IMR-90 (cell line): ENCODE measurements around the gene SORL1. TPM values are rescaled to one million over a fixed set of nuclear protein-coding genes. Genes with fewer than 3 reads are reported as not detected.

Source experiments
- ATAC-seq: fragments of 200-7000 bp; cut with Tn5 transposase; 2 replicates; pipeline ENCODE4 v1.9.1; 2020; ENCODE audit warnings: low read depth, mild to moderate bottlenecking, moderate library complexity
- BruUV-seq: library from RNA; stranded (reverse); fragments of 400-500 nt; replicated peaks from 2 replicates; lab custom pipeline; 2021; lab: Mats Ljungman, UMichigan
- CTCF ChIA-PET: fragments of 300-600 bp; formaldehyde crosslinking; extraction: SDS; loops from one replicate; lab custom pipeline; 2021; ENCODE audit warnings: antibody characterized with exemption; lab: Yijun Ruan, JAX
- POLR2A ChIA-PET: fragments of 300-600 bp; sonication (Branson Sonifier 250); formaldehyde crosslinking; loops from one replicate; lab custom pipeline; 2022; ENCODE audit warnings: antibody characterized with exemption; ENCODE audit not compliant: unreplicated experiment; lab: Charles Lee
- DNase-seq: peaks from one replicate; pipeline ENCODE4 v3.0.0; 2013
- H2AFZ ChIP-seq: replicated peaks from 2 replicates; pipeline ENCODE3; 2013; ENCODE audit warnings: low read length, mild to moderate bottlenecking; ENCODE audit not compliant: poor library complexity
- H2AK5ac ChIP-seq: 2 replicates; pipeline ENCODE4 v1.6.1; 2013; ENCODE audit warnings: low read depth, low read length, inconsistent platforms
- H2AK9ac ChIP-seq: replicated peaks from 2 replicates; pipeline ENCODE3; 2013; ENCODE audit warnings: mild to moderate bottlenecking, low read depth, low read length, moderate library complexity; ENCODE audit not compliant: poor library complexity
- H2BK120ac ChIP-seq: 2 replicates; pipeline ENCODE4 v1.6.1; 2013; ENCODE audit warnings: low read depth, low read length, inconsistent platforms
- H2BK15ac ChIP-seq: 3 replicates; pipeline ENCODE4 v1.6.1; 2013; ENCODE audit warnings: low read depth, low read length, inconsistent platforms
- H2BK20ac ChIP-seq: 2 replicates; pipeline ENCODE4 v1.6.1; 2013; ENCODE audit warnings: low read depth, mild to moderate bottlenecking, inconsistent platforms, low read length, moderate library complexity
- H2BK5ac ChIP-seq: 2 replicates; pipeline ENCODE4 v1.6.1; 2013; ENCODE audit warnings: mild to moderate bottlenecking, low read depth, low read length, inconsistent platforms; ENCODE audit not compliant: poor library complexity, severe bottlenecking
- H3K14ac ChIP-seq: replicated peaks from 2 replicates; pipeline ENCODE4 v1.6.1; 2013; ENCODE audit warnings: low read depth, low read length, inconsistent platforms
- H3K18ac ChIP-seq: 2 replicates; pipeline ENCODE4 v1.6.1; 2013; ENCODE audit warnings: low read depth, low read length, control low read depth
- H3K23ac ChIP-seq: 2 replicates; pipeline ENCODE4 v1.6.1; 2013; ENCODE audit warnings: low read depth, low read length, inconsistent platforms
- H3K27ac ChIP-seq: 2 replicates; pipeline ENCODE4 v1.5.1; 2013; ENCODE audit warnings: mild to moderate bottlenecking, control low read depth, low read length; ENCODE audit not compliant: insufficient read depth
- H3K27me3 ChIP-seq: 2 replicates; pipeline ENCODE4 v1.6.1; 2013; ENCODE audit warnings: low read length; ENCODE audit not compliant: control insufficient read depth, insufficient read depth
- H3K36me3 ChIP-seq: 2 replicates; pipeline ENCODE4 v1.6.1; 2013; ENCODE audit warnings: low read length, mixed read lengths; ENCODE audit not compliant: control insufficient read depth, insufficient read depth
- H3K4ac ChIP-seq: 2 replicates; pipeline ENCODE4 v1.6.1; 2013; ENCODE audit warnings: low read depth, low read length, inconsistent platforms
- H3K4me1 ChIP-seq: 2 replicates; pipeline ENCODE4 v1.6.1; 2013; ENCODE audit warnings: low read length, mixed read lengths; ENCODE audit not compliant: control insufficient read depth, insufficient read depth
- H3K4me2 ChIP-seq: 2 replicates; pipeline ENCODE4 v1.6.1; 2013; ENCODE audit warnings: low read depth, mild to moderate bottlenecking, control low read depth, low read length, moderate library complexity
- H3K4me3 ChIP-seq: 2 replicates; pipeline ENCODE4 v1.5.1; 2013; ENCODE audit warnings: low read depth, mild to moderate bottlenecking, control low read depth, low read length, moderate library complexity; ENCODE audit not compliant: insufficient read depth
- H3K56ac ChIP-seq: 2 replicates; pipeline ENCODE4 v1.6.1; 2013; ENCODE audit warnings: low read length, inconsistent platforms; ENCODE audit not compliant: insufficient read depth; ENCODE audit errors: extremely low read depth
- H3K79me1 ChIP-seq, 2 experiments: 2 replicates each; pipeline ENCODE4 v1.6.1; 2013; ENCODE audit warnings: low read length in 2 of 2, inconsistent platforms in 1 of 2, low read depth in 1 of 2
- H3K9ac ChIP-seq: 2 replicates; pipeline ENCODE4 v1.6.1; 2013; ENCODE audit warnings: low read depth, low read length, control low read depth
- H3K9me1 ChIP-seq: 2 replicates; pipeline ENCODE4 v1.6.1; 2013; ENCODE audit warnings: low read length, inconsistent platforms; ENCODE audit not compliant: insufficient read depth
- H3K9me3 ChIP-seq: 2 replicates; pipeline ENCODE4 v1.6.1; 2013; ENCODE audit warnings: low read length; ENCODE audit not compliant: control insufficient read depth, insufficient read depth
- H4K20me1 ChIP-seq: 2 replicates; pipeline ENCODE4 v1.6.1; 2013; ENCODE audit warnings: low read length, inconsistent platforms; ENCODE audit not compliant: insufficient read depth
- H4K5ac ChIP-seq: 2 replicates; pipeline ENCODE4 v1.6.1; 2013; ENCODE audit warnings: mild to moderate bottlenecking, low read depth, low read length, control low read depth
- H4K8ac ChIP-seq, 2 experiments: 2 replicates each; pipeline ENCODE4 v1.6.1; 2013; ENCODE audit warnings: low read depth in 2 of 2, low read length in 2 of 2, control low read depth in 1 of 2, inconsistent platforms in 1 of 2
- H4K91ac ChIP-seq: 2 replicates; pipeline ENCODE4 v1.6.1; 2013; ENCODE audit warnings: low read depth, low read length, inconsistent platforms; ENCODE audit not compliant: insufficient read depth
- BHLHE40 ChIP-seq: fragments of 150-350 bp; IDR thresholded peaks from 2 replicates; pipeline ENCODE4 v1.6.1; 2016; ENCODE audit warnings: mild to moderate bottlenecking, low read depth, low read length
- CEBPB ChIP-seq: IDR thresholded peaks from 2 replicates; pipeline ENCODE4 v1.6.1; 2012; ENCODE audit warnings: low read depth, low read length, improper control_type of control experiment
- CHD1 ChIP-seq: IDR thresholded peaks from 2 replicates; pipeline ENCODE4 v1.6.1; 2012; ENCODE audit warnings: low read depth, low read length, improper control_type of control experiment
- FOS ChIP-seq: fragments of 150-350 bp; IDR thresholded peaks from 2 replicates; pipeline ENCODE4 v1.6.1; 2016; ENCODE audit warnings: low read depth, low read length
- MAFK ChIP-seq: IDR thresholded peaks from 2 replicates; pipeline ENCODE4 v1.6.1; 2012; ENCODE audit warnings: low read depth, low read length, improper control_type of control experiment
- MAZ ChIP-seq: IDR thresholded peaks from 2 replicates; pipeline ENCODE4 v1.6.1; 2012; ENCODE audit warnings: low read depth, mild to moderate bottlenecking, low read length, improper control_type of control experiment, moderate library complexity, borderline replicate concordance
- MXI1 ChIP-seq: IDR thresholded peaks from 2 replicates; pipeline ENCODE4 v1.6.1; 2012; ENCODE audit warnings: low read depth, mild to moderate bottlenecking, low read length, moderate library complexity, borderline replicate concordance
- NFE2L2 ChIP-seq: fragments of 150-350 bp; IDR thresholded peaks from 2 replicates; pipeline ENCODE4 v1.6.1; 2016; ENCODE audit warnings: low read depth, mild to moderate bottlenecking, low read length
- POLR2A ChIP-seq: IDR thresholded peaks from 2 replicates; pipeline ENCODE4 v1.6.1; 2012; ENCODE audit warnings: mild to moderate bottlenecking, low read depth, low read length
- RAD21 ChIP-seq: IDR thresholded peaks from 2 replicates; pipeline ENCODE4 v1.6.1; 2012; ENCODE audit warnings: low read length, improper control_type of control experiment
- RCOR1 ChIP-seq: IDR thresholded peaks from 2 replicates; pipeline ENCODE4 v1.6.1; 2012; ENCODE audit warnings: mild to moderate bottlenecking, low read length, improper control_type of control experiment; ENCODE audit not compliant: insufficient replicate concordance
- RFX5 ChIP-seq: IDR thresholded peaks from 2 replicates; pipeline ENCODE4 v1.8.0; 2012; ENCODE audit warnings: low read depth, mild to moderate bottlenecking, low read length, moderate library complexity
- USF2 ChIP-seq: fragments of 150-350 bp; IDR thresholded peaks from 2 replicates; pipeline ENCODE4 v1.6.1; 2017; ENCODE audit warnings: mild to moderate bottlenecking, antibody characterized with exemption, low read length, low read depth
- WGBS, 2 experiments: methylation state at CpG; one replicate each; pipeline versions ENCODE4 v1.1.5 to v1.1.7; 2013; ENCODE audit warnings: missing lambda C conversion rate in 2 of 2; ENCODE audit not compliant: insufficient read length in 1 of 2; ENCODE audit errors: extremely low coverage in 2 of 2; 5-methylcytosine and 5-hydroxymethylcytosine counted together
- dilution Hi-C: fragments of 300-500 bp; cut with HindIII; formaldehyde crosslinking; loops from one replicate; pipeline ENCODE4 v1.14.3; 2018; ENCODE audit warnings: low sequenced_read_pairs; ENCODE audit not compliant: unreplicated experiment
- in situ Hi-C: fragments of 300-500 bp; cut with MboI; formaldehyde crosslinking; loops from 3 replicates; pipeline ENCODE4 v1.14.3; 2019; ENCODE audit warnings: low sequenced_read_pairs, inconsistent platforms, mixed read lengths
- intact Hi-C: fragments of 100-400 bp; cut with micrococcal nuclease; formaldehyde crosslinking; loops from 2 replicates; pipeline ENCODE4 v1.10.0; 2022
- polyA plus RNA-seq, 3 experiments: library from polyadenylated mRNA; depleted of rRNA; stranded (reverse); fragments of >200 nt; gene quantifications; 2 replicates each; pipeline ENCODE4 v1.2.3, GENCODE V29; 2012; ENCODE audit warnings: low replicate concordance in 1 of 3
- total RNA-seq: library from RNA; depleted of rRNA; stranded (reverse); fragments of >200 nt; gene quantifications from 2 replicates; pipeline ENCODE4 v1.2.3, GENCODE V29; 2012
- TF ChIP-seq, protein P1 (sequence below): fragments of 150-350 bp; IDR thresholded peaks from 2 replicates; pipeline ENCODE4 v1.6.1; 2016; ENCODE audit warnings: low read depth, mild to moderate bottlenecking, low read length, moderate library complexity, borderline replicate concordance
- TF ChIP-seq, protein P2 (sequence below): conservative IDR thresholded peaks from 2 replicates; pipeline ENCODE4 v1.5.1; 2012; ENCODE audit warnings: mild to moderate bottlenecking, low read depth, low read length, improper control_type of control experiment

The SORL1 gene
- total and polyA plus RNA-seq, 2 of the 4 experiments (the other 2 are of a cell fraction): 1.0 to 2.0 TPM

GRCh38 chr11:121613724-121614123 lies 161.6 kb downstream of the SORL1 start:
- Histone ChIP-seq H3K18ac (peak overlapping the region; percentile 22; the same call in 1 of the 2 replicates), H3K23ac (no peak overlapping the region), H3K79me1 (no peaks in the 10 kb centered on the region), H3K9me1 (peaks cover 3% of the 10 kb centered on the region), H2BK5ac (no peak overlapping the region), H2BK20ac (no peak overlapping the region), H3K36me3 (no peaks in the 10 kb centered on the region), H3K27me3 (no peaks in the 10 kb centered on the region), H3K56ac (no peak overlapping the region), H2AK9ac (no peak overlapping the region), H4K91ac (no peak overlapping the region), H4K20me1 (no peaks in the 10 kb centered on the region), H2AFZ (peak overlapping the region; percentile 5), H3K9ac (no peak overlapping the region), H3K14ac (no peak overlapping the region), H3K4me3 (no peak overlapping the region), H3K4me2 (no peak overlapping the region), H2BK15ac (no peak overlapping the region), H3K4me1 (peaks cover 2% of the 10 kb centered on the region; the same call in 1 of the 2 replicates), H3K9me3 (no peaks in the 10 kb centered on the region), H2AK5ac (no peak overlapping the region), H3K27ac (no peak overlapping the region), H3K4ac (no peak overlapping the region), H2BK120ac (no peak overlapping the region), H4K5ac (no peak overlapping the region), H4K8ac (no peak overlapping the region)
- TF ChIP-seq CEBPB (no peak), BHLHE40 (no peak), RCOR1 (no peak), NFE2L2 (no peak), MAFK (no peak), MXI1 (no peak), POLR2A (no peak), RFX5 (no peak), CHD1 (no peak), FOS (no peak), USF2 (no peak), MAZ (no peak), RAD21 (no peak)
- TF ChIP-seq, protein P1, sequence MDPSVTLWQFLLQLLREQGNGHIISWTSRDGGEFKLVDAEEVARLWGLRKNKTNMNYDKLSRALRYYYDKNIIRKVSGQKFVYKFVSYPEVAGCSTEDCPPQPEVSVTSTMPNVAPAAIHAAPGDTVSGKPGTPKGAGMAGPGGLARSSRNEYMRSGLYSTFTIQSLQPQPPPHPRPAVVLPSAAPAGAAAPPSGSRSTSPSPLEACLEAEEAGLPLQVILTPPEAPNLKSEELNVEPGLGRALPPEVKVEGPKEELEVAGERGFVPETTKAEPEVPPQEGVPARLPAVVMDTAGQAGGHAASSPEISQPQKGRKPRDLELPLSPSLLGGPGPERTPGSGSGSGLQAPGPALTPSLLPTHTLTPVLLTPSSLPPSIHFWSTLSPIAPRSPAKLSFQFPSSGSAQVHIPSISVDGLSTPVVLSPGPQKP: no peak
- TF ChIP-seq, protein P2, sequence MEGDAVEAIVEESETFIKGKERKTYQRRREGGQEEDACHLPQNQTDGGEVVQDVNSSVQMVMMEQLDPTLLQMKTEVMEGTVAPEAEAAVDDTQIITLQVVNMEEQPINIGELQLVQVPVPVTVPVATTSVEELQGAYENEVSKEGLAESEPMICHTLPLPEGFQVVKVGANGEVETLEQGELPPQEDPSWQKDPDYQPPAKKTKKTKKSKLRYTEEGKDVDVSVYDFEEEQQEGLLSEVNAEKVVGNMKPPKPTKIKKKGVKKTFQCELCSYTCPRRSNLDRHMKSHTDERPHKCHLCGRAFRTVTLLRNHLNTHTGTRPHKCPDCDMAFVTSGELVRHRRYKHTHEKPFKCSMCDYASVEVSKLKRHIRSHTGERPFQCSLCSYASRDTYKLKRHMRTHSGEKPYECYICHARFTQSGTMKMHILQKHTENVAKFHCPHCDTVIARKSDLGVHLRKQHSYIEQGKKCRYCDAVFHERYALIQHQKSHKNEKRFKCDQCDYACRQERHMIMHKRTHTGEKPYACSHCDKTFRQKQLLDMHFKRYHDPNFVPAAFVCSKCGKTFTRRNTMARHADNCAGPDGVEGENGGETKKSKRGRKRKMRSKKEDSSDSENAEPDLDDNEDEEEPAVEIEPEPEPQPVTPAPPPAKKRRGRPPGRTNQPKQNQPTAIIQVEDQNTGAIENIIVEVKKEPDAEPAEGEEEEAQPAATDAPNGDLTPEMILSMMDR: no peak
- ChIA-PET CTCF (no interaction called here), POLR2A (interaction anchor here (0.5 kb wide), 1 partner anchor 575 kb away, joined by 5 read pairs; no protein-coding TSS in a partner anchor)
- WGBS, 2 experiments: no CpG with 5 or more reads among the region's 4 CpGs
- in situ Hi-C loops: no loop called here
- DNase-seq: peak; percentile 69
- intact Hi-C loops: no loop called here
- peak; percentile 73 for ATAC-seq
- no TSS peak for BruUV-seq
- dilution Hi-C loops: no loop called here
